Transverse colon (tissue), 4 donors: ENCODE data around the gene LPCAT1.

Experiments
- EP300 ChIP-seq: sonication (generic); formaldehyde crosslinking; IDR thresholded peaks from one replicate; pipeline ENCODE4 v1.6.1; 2017; ENCODE audit warnings: antibody characterized with exemption, low read depth
- POLR2A ChIP-seq: fragments of 450-650 bp; IDR thresholded peaks from one replicate; pipeline ENCODE4 v1.6.1; 2016; ENCODE audit warnings: antibody characterized with exemption, mild to moderate bottlenecking, moderate library complexity
- POLR2AphosphoS5 ChIP-seq, 3 donors: sonication (generic); formaldehyde crosslinking; IDR thresholded peaks; one replicate each; pipeline ENCODE4 v1.6.1; 2016; ENCODE audit warnings: antibody characterized with exemption in 3 of 3
- TF ChIP-seq, protein P1 (sequence below), 5 experiments: fragments of 200-600 bp in 3 of 5; fragments of 450-650 bp in 2 of 5; sonication (generic) in 3 of 5; IDR thresholded peaks; 1 replicate in 2 of 5; 2 replicates in 3 of 5; pipeline ENCODE4 v1.5.1; 2016 to 2017; ENCODE audit warnings: antibody characterized with exemption in 5 of 5, inconsistent platforms in 3 of 5, mild to moderate bottlenecking in 2 of 5, moderate library complexity in 1 of 5

- TF ChIP-seq, protein P1, sequence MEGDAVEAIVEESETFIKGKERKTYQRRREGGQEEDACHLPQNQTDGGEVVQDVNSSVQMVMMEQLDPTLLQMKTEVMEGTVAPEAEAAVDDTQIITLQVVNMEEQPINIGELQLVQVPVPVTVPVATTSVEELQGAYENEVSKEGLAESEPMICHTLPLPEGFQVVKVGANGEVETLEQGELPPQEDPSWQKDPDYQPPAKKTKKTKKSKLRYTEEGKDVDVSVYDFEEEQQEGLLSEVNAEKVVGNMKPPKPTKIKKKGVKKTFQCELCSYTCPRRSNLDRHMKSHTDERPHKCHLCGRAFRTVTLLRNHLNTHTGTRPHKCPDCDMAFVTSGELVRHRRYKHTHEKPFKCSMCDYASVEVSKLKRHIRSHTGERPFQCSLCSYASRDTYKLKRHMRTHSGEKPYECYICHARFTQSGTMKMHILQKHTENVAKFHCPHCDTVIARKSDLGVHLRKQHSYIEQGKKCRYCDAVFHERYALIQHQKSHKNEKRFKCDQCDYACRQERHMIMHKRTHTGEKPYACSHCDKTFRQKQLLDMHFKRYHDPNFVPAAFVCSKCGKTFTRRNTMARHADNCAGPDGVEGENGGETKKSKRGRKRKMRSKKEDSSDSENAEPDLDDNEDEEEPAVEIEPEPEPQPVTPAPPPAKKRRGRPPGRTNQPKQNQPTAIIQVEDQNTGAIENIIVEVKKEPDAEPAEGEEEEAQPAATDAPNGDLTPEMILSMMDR (IDR thresholded peaks at IDR 0.05) = no peak
- no peak for TF ChIP-seq POLR2A
- TF ChIP-seq POLR2AphosphoS5 (IDR thresholded peaks at IDR 0.05) = no peak
- TF ChIP-seq EP300 = no peak
These were observed 102.0 kb downstream of the LPCAT1 start for GRCh38 chr5:1421521-1422341.
